Stimulated activated CD8-positive, alpha-beta memory T cell treated with anti-CD3 and anti-CD28 coated beads, Interleukin-12 subunit alpha, Interleukin-12 subunit beta, amount 100 ng/mL, for 24 hours (primary cell): ENCODE results near the gene PPP1R15A.
"Not testable (repeated sequence)": the region's sequence is repeated elsewhere in the genome, so short reads cannot be mapped to it uniquely, and the experiment has no call there.

ENCODE experiments used
- DNase-seq: peaks from one replicate; pipeline ENCODE4 v3.0.0-alpha.2; 2020; ENCODE audit errors: extremely low read depth

The PPP1R15A gene

DNA sequence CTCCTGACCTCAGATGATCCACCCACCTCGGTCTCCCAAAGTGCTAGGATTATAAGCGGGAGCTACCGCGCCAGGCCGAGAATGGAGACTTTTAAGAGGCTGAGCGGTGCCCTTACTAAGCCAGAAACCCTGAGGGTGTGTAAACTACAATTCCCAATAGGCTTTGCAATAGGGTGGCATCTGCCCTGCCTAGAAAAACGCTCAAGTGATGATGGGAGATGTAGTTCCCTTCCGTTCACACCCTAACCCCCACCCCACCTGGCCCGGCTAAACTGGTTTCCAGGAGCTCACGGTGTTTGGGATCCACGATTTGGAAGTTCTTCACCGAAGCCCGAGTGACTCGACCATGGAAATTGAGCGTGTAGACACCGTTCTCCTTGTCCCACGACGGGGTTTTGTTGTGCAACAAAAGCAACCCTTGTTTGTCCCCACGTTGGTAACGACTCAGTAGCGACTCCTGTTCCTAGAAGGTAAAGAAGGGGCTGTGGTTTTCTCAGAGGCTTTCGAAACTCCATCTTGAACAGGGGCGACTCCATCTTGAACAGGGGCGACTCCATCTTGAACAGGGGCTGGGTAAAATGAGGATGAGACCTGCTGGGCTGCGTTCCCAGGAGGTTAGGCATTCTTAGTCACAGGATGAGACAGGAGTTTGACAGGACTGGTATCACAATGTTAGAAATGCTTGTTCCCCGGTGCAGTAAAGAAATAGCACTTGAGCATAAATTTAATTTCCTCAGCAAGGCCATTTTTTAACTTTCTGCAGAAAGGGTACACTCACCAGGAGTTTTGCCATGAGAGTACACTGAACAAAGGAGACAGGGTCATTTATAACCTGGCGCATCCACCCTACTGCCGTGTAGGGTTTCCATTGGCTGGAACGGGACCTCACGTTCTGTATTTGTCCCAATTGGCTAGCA lies 9.8 kb downstream of the PPP1R15A start:
- DNase-seq, result no peak

DNA sequence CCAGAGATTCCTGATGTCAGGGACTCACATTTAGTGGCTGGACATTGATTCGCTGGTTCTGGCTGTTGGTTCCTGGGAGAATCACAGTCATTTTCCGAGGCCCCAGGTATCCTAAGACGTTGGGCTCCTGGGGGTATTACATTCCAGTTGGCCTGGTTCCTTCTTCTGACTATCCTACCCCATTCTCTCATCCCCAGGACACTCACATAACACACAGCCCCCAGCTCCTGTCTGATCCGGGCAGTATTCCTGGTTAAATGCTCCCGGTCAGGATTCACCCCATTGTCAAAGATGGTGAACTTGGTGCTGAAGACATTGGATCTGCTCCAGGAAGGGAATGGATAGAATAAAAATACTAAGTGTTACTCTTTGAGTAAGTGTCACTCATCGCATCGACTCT lies 11.5 kb downstream of the PPP1R15A start:
- no peak for DNase-seq

- no peak for DNase-seq
These were observed 15.8 kb downstream of the PPP1R15A start for GRCh38 chr19:48887861-48888612.

- DNase-seq, result not testable (repeated sequence)
These were observed 17.3 kb downstream of the PPP1R15A start for GRCh38 chr19:48889496-48889895.

GRCh38 chr19:48890551-48890950 lies 18.3 kb downstream of the PPP1R15A start:
- no peak for DNase-seq

DNA sequence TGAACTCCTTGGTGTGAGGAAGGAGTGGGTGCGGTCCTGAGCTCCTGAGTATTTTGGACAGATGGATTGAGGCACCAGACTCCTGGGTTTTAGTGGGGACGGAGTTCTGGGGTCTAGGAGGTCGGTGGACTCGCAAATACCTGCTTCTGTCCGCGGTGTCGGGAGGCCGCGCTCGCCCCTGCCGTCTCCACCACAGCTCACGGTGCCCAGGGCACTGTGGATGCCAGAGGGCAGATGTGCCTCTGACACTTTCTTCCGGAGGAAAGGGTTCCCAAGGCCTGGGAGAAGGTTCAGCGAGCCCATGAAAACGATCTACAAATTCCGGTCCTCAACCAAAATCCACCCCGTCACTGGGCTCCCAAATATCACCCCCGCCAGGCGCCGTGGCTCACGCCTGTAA lies 23.0 kb downstream of the PPP1R15A start:
- DNase-seq, result no peak

GRCh38 chr19:48896191-48896720 lies 24.0 kb downstream of the PPP1R15A start:
- no peak for DNase-seq

DNA sequence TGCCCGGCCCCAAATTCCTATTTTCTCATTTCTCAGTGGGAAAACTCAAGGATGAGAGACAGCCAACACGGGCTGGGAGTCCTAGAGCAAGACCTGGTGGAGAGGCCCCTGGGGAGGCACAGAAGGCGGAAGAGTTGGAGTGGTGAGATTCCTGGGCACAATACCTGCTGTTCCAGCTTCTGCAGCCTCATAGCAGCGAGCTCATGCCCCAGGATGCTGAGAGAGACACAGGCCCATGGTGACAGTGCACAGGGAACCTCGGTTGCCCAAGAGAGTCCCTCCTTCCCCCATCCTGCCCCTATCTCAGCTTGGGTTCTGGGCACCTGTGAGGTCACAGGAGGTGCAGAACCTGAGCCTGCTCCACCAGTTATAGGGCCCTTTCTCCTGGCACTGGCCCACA lies 25.0 kb downstream of the PPP1R15A start:
- DNase-seq, result no peak

DNA sequence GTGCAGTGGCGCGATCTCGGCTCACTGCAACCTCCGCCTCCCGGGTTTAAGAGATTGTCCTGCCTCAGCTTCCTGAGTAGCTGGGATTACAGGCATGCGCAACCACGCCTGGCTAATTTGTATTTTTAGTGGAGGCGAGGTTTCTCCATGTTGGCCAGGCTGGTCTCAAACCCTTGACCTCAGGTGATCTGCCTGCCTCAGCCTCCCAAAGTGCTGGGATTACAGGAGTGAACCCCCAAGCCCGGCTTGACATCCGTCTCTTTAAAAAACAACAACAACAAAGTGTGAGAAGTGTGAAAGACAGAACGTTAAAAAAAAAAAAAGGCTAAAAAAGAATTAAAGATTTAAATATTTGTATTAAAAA lies 27.1 kb downstream of the PPP1R15A start:
- not testable (repeated sequence) for DNase-seq

DNA sequence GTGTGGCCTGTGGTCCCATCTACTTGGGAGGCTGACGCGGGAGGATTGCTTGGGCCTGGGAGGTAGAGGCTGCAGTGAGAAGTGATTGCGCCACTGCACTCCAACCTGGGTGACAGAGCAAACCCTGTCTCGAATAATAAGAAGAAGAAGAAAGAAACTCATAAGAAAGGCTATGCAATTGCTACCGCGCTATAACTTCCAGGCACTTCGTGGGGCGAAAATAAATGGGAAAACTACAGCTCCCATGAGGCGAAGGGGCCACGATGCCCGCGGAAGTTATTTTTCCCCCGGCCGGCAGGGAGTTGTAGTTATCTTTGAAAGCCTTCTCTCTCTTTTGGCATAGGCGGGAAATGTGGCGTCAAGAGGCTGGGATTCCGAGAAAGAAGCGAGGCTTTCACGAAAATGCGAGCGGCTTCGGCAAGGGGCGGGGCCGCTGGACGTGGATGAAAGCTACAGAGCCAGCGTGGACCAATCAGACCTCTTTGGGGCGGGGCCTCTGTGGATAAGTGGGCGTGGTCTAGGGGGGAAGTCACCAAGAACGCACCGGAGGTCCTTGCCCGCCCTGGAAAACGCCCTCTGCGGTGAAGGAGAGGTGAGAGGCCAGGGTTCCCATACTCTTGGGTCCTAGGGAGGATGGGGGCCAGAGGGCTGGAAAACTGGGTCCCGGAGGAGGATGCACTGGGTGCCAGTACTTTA lies 27.7 kb downstream of the PPP1R15A start, which contains the start of gene NUCB1:
Gene NUCB1 (plus strand): TSS at position 532 of the 696 bp plus-strand sequence. CDS start 485 bp downstream, outside the sequence.
- peak; percentile 98 for DNase-seq

DNA sequence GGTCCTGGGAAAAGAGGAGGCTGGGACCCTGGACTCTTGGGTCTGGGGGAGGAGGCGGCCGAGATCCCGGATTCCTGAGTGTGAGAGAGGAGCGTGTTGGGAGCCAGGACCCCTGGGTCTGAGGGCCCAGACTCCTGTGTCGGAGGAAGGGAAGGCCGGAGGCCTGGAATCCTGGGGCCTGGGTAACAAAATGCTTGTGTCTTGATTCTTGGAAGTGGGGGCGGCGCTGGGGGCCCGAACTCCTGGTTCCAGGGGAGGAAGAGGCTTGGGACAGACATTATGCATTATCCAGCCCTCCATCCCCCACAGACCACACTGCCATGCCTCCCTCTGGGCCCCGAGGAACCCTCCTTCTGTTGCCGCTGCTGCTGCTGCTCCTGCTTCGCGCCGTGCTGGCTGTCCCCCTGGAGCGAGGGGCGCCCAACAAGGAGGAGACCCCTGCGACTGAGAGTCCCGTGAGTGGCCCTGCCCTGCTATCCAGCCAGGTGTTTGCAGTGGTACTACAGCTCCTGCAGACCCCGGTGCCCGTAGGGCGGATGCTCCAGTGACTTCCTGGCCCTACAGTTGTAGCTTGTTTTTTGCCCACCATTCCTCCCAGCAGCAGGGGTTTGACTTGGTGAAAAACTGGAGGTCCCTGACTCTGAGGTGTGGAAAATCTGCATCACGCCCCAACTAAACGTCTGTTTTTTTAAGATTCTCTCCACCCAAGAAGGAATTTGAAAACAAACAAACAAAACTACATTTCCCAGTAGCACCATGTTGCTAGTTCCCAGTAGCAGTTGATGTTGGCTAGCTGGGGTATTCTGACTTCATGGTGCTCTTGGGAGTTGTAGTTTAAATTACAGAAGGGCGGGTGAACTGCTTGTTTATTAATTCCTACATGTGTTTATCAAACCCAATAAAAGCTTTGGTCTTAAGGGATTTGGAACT lies 28.5 kb downstream of the PPP1R15A start:
- DNase-seq, result no peak

DNA sequence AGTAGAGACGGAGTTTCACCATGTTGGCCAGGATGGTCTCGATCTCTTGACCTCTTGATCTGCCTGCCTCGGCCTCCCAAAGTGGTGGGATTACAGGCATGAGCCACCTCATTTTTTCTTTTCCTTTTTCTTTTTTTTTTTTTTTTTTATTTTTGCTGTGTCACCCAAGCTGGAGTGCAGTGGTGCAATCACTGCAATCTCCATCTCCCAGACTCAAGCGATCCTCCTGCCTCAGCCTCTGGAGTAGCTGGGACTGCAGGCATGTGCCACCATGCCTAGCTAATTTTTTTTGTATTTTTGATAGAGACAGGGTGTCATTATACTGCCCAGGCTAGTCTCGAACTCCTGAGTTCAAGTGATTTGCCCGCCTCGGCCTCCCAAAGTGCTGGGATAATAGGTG lies 30.1 kb downstream of the PPP1R15A start:
- DNase-seq, result not testable (repeated sequence)

GRCh38 chr19:48903788-48904187 lies 31.6 kb downstream of the PPP1R15A start:
- not testable (repeated sequence) for DNase-seq

GRCh38 chr19:48905664-48906063 lies 33.4 kb downstream of the PPP1R15A start:
- DNase-seq, result no peak

DNA sequence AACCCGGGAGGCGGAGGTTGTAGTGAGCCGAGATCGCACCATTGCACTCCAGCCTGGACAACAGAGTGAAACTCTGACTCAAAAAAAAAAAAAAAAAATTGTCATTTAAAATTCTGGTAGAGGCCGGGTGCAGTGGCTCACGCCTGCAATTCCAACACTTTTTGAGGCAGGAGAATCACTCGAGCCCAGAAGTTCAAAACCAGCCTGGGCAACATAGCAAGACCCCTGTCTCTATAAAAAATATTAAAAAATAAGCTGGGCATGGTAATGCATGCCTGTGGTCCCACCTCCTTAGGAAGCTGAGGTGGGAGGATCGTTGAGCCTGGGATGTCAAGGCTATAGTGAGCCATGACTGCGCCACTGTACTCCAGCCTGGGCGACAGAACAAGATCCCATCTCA lies 34.1 kb downstream of the PPP1R15A start:
- no peak for DNase-seq

DNA sequence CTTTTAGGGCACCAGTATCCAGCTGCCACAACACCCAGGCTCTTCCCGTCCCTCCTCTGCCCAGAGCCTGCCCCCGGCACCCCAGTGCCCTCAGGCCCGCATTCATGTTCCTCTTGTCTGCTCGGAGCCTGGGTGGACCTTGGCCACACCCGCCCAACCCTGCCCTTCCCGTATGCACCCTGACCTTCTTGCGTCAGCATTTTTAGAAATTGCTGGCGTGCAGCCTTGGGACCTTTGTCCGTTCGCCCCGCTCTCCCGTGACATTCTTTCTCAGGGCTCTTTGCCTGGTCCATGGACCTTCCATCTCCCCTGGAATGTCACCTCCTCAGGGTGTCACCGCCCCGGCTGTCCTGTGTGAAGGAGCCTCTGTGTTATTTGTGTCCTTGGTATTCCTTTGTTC lies 35.5 kb downstream of the PPP1R15A start:
- no peak for DNase-seq

GRCh38 chr19:48909424-48910077 lies 37.3 kb downstream of the PPP1R15A start:
- not testable (repeated sequence) for DNase-seq

DNA sequence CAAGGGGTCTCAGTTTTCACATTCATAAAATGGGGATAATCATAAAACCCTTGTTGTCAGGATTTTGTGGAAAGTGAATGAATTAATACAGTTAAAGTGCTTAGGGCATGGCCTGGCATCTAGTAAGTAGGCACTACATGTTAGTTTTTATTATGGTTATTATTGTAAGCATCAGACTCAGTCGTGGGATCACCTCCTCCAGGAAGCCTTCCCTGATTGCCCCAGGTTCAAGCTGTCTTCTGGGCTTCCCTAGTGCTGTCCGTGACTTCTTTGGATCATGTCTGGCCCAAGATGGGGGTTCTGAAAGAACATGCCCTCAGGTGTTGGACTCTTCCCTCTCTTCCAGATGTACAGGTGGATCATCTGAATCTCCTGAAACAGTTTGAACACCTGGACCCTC lies 38.6 kb downstream of the PPP1R15A start:
- DNase-seq, result no peak

DNA sequence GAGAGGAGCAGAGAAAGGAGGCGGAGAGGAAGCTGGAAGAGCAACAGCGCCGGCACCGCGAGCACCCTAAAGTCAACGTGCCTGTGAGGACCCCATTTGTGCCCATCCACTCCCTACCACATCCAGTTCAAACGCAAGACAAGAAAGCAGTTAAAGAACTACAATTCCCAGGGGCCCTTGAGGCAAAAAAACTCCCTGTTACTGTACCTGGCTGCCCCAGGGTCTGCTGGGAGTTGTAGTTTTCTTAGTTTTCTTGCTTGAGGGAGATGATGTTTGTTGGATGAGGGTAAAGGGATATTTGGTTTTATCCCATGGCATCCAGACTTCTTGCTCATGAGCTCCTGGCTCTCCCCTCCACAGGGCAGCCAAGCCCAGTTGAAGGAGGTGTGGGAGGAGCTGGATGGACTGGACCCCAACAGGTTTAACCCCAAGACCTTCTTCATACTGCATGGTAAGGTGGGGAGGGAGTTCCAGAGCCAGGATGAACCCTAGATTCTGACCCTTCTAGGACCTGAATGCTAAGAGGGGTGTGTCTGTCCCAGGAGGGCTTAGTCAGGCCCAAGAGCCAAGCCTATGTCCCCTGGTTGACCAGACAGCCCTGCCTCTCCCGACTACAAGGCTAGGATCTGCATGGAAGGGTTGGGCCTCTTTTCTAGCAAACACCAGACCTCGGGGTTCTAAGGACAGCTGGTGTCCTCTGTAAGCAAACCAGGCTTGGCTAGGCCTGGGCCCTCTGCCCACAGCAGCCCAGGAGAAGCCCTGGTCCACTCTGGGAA lies 41.1 kb downstream of the PPP1R15A start:
- no peak for DNase-seq

GRCh38 chr19:48914181-48914580 lies 42.0 kb downstream of the PPP1R15A start:
- DNase-seq, result no peak
